ENCODE results near the gene C15orf62.

The C15orf62 gene, protein sequence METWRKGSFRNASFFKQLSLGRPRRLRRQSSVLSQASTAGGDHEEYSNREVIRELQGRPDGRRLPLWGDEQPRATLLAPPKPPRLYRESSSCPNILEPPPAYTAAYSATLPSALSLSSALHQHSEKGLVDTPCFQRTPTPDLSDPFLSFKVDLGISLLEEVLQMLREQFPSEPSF

GRCh38 chr15:40769274-40770146 lies at the start of gene C15orf62:
C15orf62 (plus strand) TSS chr15:40769980; CDS start chr15:40770496, 516 bp downstream.
- DNase-seq (ENCODE audit: low read depth in 2 of 2), result peak; percentile 58 to 64

- no peak for DNase-seq (ENCODE audit: low read depth in 2 of 2)
Measured at GRCh38 chr15:40721701-40722100, 48.1 kb upstream of the C15orf62 start.

GRCh38 chr15:40722354-40722753 lies 47.4 kb upstream of the C15orf62 start:
- DNase-seq (ENCODE audit: low read depth in 2 of 2), result no peak

DNA sequence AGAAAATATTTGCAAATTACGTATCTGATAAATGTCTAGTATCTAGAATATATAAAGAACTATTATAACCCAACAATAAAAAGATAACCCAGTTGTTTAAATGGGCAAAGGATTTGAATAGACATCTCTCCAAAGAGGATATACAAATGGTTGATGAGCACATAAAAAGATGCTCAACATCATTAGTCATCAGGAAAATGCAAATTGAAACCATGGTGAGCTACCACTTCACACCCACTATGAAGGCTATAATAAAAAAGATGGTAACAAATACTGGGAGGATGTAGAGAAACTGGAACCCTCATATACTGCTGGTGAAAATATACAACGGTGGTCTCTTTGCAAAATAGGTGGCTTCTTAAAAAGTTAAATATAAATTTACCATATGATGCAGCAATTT lies 46.8 kb upstream of the C15orf62 start:
- DNase-seq (ENCODE audit: low read depth in 2 of 2), result no peak

- no peak for DNase-seq (ENCODE audit: low read depth in 2 of 2)
Measured at GRCh38 chr15:40723919-40724318, 45.9 kb upstream of the C15orf62 start.

DNA sequence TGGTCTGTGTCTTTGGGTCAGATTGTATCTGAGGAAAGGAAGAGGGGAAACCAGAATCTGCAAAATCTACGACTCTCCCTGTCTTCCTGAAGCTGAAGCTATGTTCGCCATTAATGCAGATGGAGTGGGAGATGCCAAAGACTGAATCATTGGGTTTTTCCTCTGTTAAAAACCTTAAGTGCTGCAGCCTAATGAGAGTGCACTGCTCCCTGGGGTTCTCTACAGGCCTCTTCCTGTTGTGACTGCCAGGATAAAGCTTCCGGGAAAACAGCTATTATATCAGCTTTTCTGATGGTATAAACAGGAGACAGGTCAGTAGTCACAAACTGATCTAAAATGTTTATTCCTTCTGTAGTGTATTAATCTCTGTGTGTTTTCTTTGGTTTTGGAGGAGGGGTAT lies 38.7 kb upstream of the C15orf62 start:
- DNase-seq (ENCODE audit: low read depth in 2 of 2), result no peak

GRCh38 chr15:40736575-40736974 lies 33.2 kb upstream of the C15orf62 start:
- DNase-seq (ENCODE audit: low read depth in 2 of 2), result no peak

DNA sequence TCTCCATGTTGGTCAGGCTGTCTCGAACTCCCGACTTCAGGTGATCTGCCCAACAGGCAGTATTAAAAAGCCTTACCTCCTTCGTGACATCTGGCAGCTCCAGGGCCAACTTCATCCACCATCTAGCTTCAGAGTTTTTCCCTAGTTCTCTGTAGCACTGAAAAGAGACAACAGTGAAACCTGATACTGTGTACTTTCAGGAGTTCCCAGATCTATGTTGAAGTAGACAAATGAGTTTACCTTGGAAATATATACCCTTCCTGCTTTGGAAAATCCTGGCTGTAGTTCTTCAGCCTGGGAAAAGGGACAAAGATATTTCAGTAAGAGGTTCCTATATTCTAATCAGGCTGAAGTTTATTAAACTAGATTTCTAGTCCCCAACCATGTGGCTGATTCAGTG lies 32.7 kb upstream of the C15orf62 start:
- DNase-seq (ENCODE audit: low read depth in 2 of 2), result no peak

DNA sequence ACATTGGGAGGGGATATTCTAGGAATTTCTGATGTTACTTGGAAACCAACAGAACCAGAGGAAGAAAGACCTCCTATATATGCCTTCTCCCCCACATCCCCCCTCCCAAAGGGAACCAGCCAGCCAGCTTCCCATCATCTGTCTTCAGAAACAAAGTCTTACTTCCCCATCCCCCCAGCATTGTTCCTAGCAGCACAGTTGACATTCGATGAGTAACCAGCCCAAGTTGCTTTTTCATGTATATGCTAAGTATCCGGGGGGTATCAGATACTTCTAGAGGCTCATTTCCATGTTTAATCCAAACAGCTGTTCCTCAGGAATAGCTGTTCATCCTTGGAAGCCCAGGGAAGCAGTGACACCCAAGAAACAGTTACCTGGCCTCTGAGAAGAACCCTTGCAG lies 30.7 kb upstream of the C15orf62 start:
- DNase-seq (ENCODE audit: low read depth in 2 of 2), result no peak

- no peak for DNase-seq (ENCODE audit: low read depth in 2 of 2)
Measured at GRCh38 chr15:40739854-40740253, 29.9 kb upstream of the C15orf62 start.

DNA sequence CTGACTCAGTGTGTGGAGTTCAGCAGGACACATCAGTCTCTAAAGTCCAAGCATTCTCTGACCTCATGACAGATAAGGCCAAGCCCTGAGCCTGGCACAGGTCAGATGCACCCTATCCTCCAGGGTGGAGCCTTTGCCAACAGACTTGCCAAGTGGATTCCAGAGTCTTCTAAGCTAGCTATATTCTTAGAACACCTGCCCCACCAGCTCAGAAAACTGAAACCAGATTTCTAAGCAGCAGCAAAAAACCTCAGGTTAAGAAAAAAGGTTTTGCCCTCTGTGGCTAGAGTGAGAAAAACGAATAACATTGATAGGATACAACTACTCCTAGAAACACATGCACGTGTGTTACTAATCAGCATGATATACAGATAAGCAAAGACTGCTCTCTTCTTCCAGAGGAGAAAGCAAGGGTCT lies 26.3 kb upstream of the C15orf62 start:
- DNase-seq (ENCODE audit: low read depth in 2 of 2), result no peak

- DNase-seq (ENCODE audit: low read depth in 2 of 2), result peak in 1 of 2 donors; percentile 31
Measured at GRCh38 chr15:40743921-40744814, 25.6 kb upstream of the C15orf62 start.

GRCh38 chr15:40744815-40745152 lies 25.0 kb upstream of the C15orf62 start:
- DNase-seq (ENCODE audit: low read depth in 2 of 2), result no peak

- no peak for DNase-seq (ENCODE audit: low read depth in 2 of 2)
Measured at GRCh38 chr15:40746916-40747418, 22.8 kb upstream of the C15orf62 start.

- no peak for DNase-seq (ENCODE audit: low read depth in 2 of 2)
Measured at GRCh38 chr15:40747685-40748631, 21.8 kb upstream of the C15orf62 start.

DNA sequence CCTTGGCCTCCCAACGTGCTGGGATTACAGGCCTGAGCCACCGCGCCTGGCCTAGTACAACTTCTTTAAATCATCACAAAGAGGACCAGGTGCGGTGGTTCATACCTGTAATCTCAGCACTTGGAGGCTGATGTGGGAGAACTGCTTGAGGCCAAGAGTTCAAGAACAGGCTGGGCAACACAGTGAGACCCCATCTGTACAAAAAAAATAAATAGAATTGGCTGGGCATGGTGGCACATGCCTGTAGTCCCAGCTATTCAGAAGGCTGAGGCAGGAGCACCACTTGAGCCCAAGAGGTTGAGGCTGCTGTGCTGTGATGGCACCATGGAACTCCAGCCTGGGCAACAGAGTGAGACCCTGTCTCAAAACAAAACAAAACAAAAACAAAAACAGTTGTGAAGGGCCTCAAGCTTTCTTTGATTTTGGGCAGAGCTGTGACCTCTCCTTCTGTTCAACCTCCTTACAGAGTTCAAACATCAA lies 20.6 kb upstream of the C15orf62 start:
- DNase-seq (ENCODE audit: low read depth in 2 of 2), result no peak

DNA sequence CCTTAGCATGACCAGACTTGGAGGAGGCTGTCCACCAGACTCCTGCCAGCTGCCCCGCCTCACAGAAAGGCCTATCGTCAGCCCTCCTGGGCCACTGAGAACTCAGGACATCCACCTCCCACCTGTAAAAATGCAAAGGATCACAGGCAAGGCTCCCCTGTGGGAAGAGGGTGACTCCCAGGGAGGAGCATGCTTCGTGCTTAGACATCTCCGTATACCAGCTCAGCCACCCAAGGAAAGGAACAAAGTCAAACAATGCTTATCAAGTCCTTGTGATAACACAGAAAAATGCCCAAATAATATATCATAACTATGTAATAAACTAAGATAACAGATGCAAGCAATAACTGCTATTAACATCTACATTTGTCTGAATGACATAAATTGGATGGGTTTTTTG lies 18.9 kb upstream of the C15orf62 start:
- DNase-seq (ENCODE audit: low read depth in 2 of 2), result no peak

DNA sequence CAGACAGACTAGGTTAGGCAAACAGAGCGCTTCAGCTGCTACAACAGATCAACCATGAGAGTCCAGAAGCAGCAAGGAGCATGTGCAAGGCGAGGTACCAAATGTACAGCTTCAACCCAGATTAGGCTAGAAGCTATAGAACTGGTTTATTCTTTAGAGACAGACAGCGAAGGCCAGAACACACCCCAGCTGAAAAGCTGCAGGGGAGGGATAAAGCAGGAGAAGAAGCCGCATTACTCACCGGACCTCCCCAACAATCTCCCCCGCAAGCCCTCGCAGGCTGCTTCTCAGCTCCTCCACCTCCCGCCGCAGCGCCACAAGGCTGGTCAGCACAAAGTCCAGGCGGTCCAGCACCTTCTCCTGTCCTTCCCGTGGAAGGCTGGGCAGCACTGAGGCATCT lies 18.0 kb upstream of the C15orf62 start:
- DNase-seq (ENCODE audit: low read depth in 2 of 2), result no peak

DNA sequence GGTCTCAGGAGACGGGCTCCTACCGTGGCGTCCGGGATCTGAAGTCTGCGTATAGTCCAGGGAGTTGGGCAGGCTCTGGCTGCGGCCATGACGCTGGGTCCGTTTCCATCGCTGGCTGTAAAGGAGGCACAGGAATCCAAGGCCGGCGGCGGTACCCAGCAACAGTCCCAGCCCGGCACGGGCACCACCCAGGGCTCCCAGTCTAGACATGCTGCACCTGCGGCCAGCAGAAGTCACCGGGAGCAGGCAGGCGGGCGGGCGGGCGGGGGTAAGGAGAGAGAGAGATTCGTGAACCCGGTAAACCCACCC lies 15.3 kb upstream of the C15orf62 start:
- no peak for DNase-seq (ENCODE audit: low read depth in 2 of 2)

DNA sequence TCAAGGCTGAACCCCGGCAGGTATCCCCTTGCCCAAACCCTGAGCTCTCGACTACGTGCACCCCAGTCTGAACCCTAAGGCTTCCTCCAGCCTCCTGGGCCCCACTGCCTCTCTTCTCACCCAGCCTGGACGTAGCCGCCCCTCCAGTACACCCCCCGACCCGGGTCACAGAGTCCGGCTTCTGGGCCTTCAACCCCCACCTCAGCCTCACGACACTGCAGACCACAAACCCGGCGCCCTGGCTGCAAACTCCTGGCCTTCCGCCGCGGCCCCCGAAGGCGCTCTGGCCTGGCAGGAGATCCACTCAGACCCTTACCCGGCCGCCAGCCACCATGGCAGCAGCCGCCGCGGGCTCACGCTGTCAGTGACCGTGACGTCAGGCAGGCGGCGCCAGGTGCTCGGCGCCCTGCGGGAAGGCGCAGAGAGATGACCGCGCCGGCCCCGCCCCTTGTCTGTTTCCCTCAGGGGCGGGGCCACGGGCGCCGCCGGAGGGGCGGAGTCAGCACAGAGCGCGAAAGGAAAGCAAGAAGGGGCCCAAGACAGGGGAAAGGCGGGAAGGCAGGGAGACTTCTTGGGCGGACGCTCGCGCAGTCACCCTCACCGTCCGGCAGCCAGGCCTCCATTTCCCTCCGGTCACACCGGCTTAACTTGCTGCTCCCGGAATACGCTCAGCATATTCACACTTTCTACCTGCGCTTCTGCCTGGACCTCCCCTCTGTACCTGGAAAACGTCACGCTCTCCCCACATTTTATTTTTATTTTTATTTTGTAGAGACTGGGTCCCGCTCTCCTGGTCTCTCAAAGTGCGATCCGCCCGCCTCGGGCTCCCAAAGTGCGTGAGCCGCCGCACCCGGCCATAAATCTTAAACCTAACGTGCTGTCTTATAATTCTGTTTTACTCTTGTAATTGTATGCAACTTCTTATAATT lies 14.6 kb upstream of the C15orf62 start, which contains the start of gene RMDN3:
TSS of gene RMDN3 (minus strand) at position 372 of the 929 bp plus-strand sequence. CDS start 471 bp downstream, outside the sequence.
- peak; percentile 87 to 94 for DNase-seq (ENCODE audit: low read depth in 2 of 2)

Measured in stimulated activated CD4-positive, alpha-beta T cell treated with anti-CD3 and anti-CD28 coated beads, Interleukin-1b, Interleukin-23, amount 100 ng/mL, for 4 hours (primary cell).